ENCODE measurements around the gene GYG2.

The GYG2 gene

GRCh38 chrX:2901367-2902036 is 72.8 kb downstream of the GYG2 start:
- no peak for TF ChIP-seq CTCF (IDR thresholded peaks at IDR 0.05)
- H3K9me3 Mint-ChIP-seq: peaks cover 44% of the 10 kb centered on the region
- H3K27ac Mint-ChIP-seq: no peak overlapping the region
- peaks cover 58% of the 10 kb centered on the region for H3K36me3 Mint-ChIP-seq (ENCODE audit: low read depth)
- no peak for DNase-seq
- peaks cover 6% of the 10 kb centered on the region for H3K27me3 Mint-ChIP-seq (ENCODE audit: low read depth, poor library complexity)
- no peak overlapping the region for H3K4me3 Mint-ChIP-seq
- H3K4me1 Mint-ChIP-seq: peaks cover 31% of the 10 kb centered on the region

- DNase-seq: no peak
- H3K4me1 Mint-ChIP-seq: peaks cover 21% of the 10 kb centered on the region
- peaks cover 64% of the 10 kb centered on the region for H3K36me3 Mint-ChIP-seq (ENCODE audit: low read depth)
- no peak overlapping the region for H3K4me3 Mint-ChIP-seq
- no peak for TF ChIP-seq CTCF (IDR thresholded peaks at IDR 0.05)
- peaks cover 3% of the 10 kb centered on the region for H3K27me3 Mint-ChIP-seq (ENCODE audit: low read depth, poor library complexity)
- no peak overlapping the region for H3K27ac Mint-ChIP-seq
- peaks cover 44% of the 10 kb centered on the region for H3K9me3 Mint-ChIP-seq
Observed at GRCh38 chrX:2902841-2903240, 74.1 kb downstream of the GYG2 start.

GRCh38 chrX:2903366-2903765 is 74.6 kb downstream of the GYG2 start:
- Mint-ChIP-seq H3K4me1 (peaks cover 20% of the 10 kb centered on the region), H3K9me3 (peaks cover 44% of the 10 kb centered on the region), H3K36me3 (ENCODE audit: low read depth) (peaks cover 69% of the 10 kb centered on the region), H3K27me3 (ENCODE audit: low read depth, poor library complexity) (peaks cover 3% of the 10 kb centered on the region), H3K4me3 (no peak overlapping the region), H3K27ac (no peak overlapping the region)
- no peak for TF ChIP-seq CTCF (IDR thresholded peaks at IDR 0.05)
- DNase-seq: no peak

- no peak for TF ChIP-seq CTCF (IDR thresholded peaks at IDR 0.05)
- Mint-ChIP-seq H3K36me3 (ENCODE audit: low read depth) (peaks cover 70% of the 10 kb centered on the region), H3K27ac (no peak overlapping the region), H3K27me3 (ENCODE audit: low read depth, poor library complexity) (no peaks in the 10 kb centered on the region), H3K4me1 (peaks cover 6% of the 10 kb centered on the region), H3K9me3 (peaks cover 34% of the 10 kb centered on the region), H3K4me3 (no peak overlapping the region)
- no peak for DNase-seq
Observed at GRCh38 chrX:2907295-2907694, 78.6 kb downstream of the GYG2 start.

- TF ChIP-seq CTCF (IDR thresholded peaks at IDR 0.05): no peak
- Mint-ChIP-seq H3K4me1 (peaks cover 12% of the 10 kb centered on the region), H3K4me3 (no peak overlapping the region), H3K27me3 (ENCODE audit: low read depth, poor library complexity) (no peaks in the 10 kb centered on the region), H3K9me3 (peaks cover 26% of the 10 kb centered on the region), H3K36me3 (ENCODE audit: low read depth) (peaks cover 69% of the 10 kb centered on the region), H3K27ac (no peak overlapping the region)
- DNase-seq: no peak
Observed at GRCh38 chrX:2908125-2908685, 79.5 kb downstream of the GYG2 start.

- peaks cover 21% of the 10 kb centered on the region for H3K4me1 Mint-ChIP-seq
- no peaks in the 10 kb centered on the region for H3K27me3 Mint-ChIP-seq (ENCODE audit: low read depth, poor library complexity)
- no peak overlapping the region for H3K27ac Mint-ChIP-seq
- H3K9me3 Mint-ChIP-seq: peaks cover 8% of the 10 kb centered on the region
- H3K36me3 Mint-ChIP-seq (ENCODE audit: low read depth): peaks cover 69% of the 10 kb centered on the region
- no peak for TF ChIP-seq CTCF (IDR thresholded peaks at IDR 0.05)
- no peak for DNase-seq
- H3K4me3 Mint-ChIP-seq: no peak overlapping the region
Observed at GRCh38 chrX:2910109-2910508, 81.4 kb downstream of the GYG2 start.

Measured in nephron progenitor cell (in vitro differentiated cells).